Measurements from ENCODE around the gene RALBP1.

GRCh38 chr18:9428862-9429661, 46.3 kb upstream of the RALBP1 start:
- no peak for TF ChIP-seq CTCF (IDR thresholded peaks at IDR 0.05)
- no peak for TF ChIP-seq EP300 (IDR thresholded peaks at IDR 0.05)
- no peak for TF ChIP-seq POLR2A (IDR thresholded peaks at IDR 0.05; ENCODE audit: low read depth)

Data from esophagus muscularis mucosa (tissue), 4 donors.